SU-DHL-6 (cell line): ENCODE measurements around the gene TCEANC2.

Experiments used
- H2AFZ ChIP-seq: fragments of 200-600 bp; sonication (generic); 2 replicates; pipeline ENCODE4 v1.6.1; 2014; ENCODE audit warnings: low read depth, mild to moderate bottlenecking, moderate library complexity, mixed read lengths, antibody characterized with exemption, low read length; ENCODE audit not compliant: severe bottlenecking
- H3F3A ChIP-seq: fragments of 200-600 bp; shearing (Covaris generic); 2 replicates; pipeline ENCODE4 v1.6.0; 2016; ENCODE audit warnings: antibody characterized with exemption, mild to moderate bottlenecking; ENCODE audit not compliant: insufficient read depth
- H3K27ac ChIP-seq: fragments of 200-600 bp; sonication (generic); 2 replicates; pipeline ENCODE4 v1.5.1; 2016; ENCODE audit warnings: low read depth, mild to moderate bottlenecking, low read length, moderate library complexity, mixed read lengths
- H3K27me3 ChIP-seq: fragments of 200-600 bp; sonication (generic), shearing (Covaris generic); 2 replicates; pipeline ENCODE4 v1.6.0; 2014; ENCODE audit warnings: mild to moderate bottlenecking, low read length
- H3K36me3 ChIP-seq: fragments of 200-600 bp; sonication (generic); 2 replicates; pipeline ENCODE4 v1.6.1; 2014; ENCODE audit warnings: mild to moderate bottlenecking, low read length, mixed read lengths
- H3K4me2 ChIP-seq: fragments of 300-600, 200-600 bp; shearing (Covaris generic), sonication (generic); 2 replicates; pipeline ENCODE4 v1.6.0; 2014; ENCODE audit warnings: low read length, low read depth, mild to moderate bottlenecking; ENCODE audit not compliant: poor library complexity, severe bottlenecking
- H3K4me3 ChIP-seq: fragments of 200-600 bp; sonication (generic); 2 replicates; pipeline ENCODE4 v1.5.1; 2014; ENCODE audit warnings: antibody characterized with exemption, low read length, mild to moderate bottlenecking, mixed read lengths; ENCODE audit not compliant: insufficient read depth, poor library complexity, severe bottlenecking
- H3K79me2 ChIP-seq: fragments of 200-600 bp; sonication (generic); 2 replicates; pipeline ENCODE4 v1.6.1; 2014; ENCODE audit warnings: mild to moderate bottlenecking, low read length, moderate library complexity; ENCODE audit not compliant: insufficient read depth
- H3K9ac ChIP-seq: fragments of 200-600 bp; sonication (generic); 2 replicates; pipeline ENCODE4 v1.7.0; 2014; ENCODE audit warnings: mild to moderate bottlenecking, low read length
- H3K9me2 ChIP-seq: fragments of 200-600 bp; sonication (generic); replicated peaks from 2 replicates; pipeline ENCODE4 v1.6.1; 2014; ENCODE audit warnings: low read length; ENCODE audit not compliant: insufficient read depth
- H3K9me3 ChIP-seq: fragments of 200-600 bp; sonication (generic); 2 replicates; pipeline ENCODE4 v1.6.1; 2014; ENCODE audit warnings: low read length, mixed read lengths; ENCODE audit not compliant: insufficient read depth
- H4K20me1 ChIP-seq: fragments of 200-600 bp; sonication (generic); 2 replicates; pipeline ENCODE4 v1.6.1; 2014; ENCODE audit warnings: low read depth, mild to moderate bottlenecking, antibody characterized with exemption, low read length, moderate library complexity, mixed read lengths
- CTCF ChIP-seq: fragments of 200-600 bp; sonication (generic); IDR thresholded peaks from one replicate; pipeline ENCODE4 v1.5.1; 2017; ENCODE audit warnings: antibody characterized with exemption, mild to moderate bottlenecking, low read length, moderate library complexity; ENCODE audit not compliant: insufficient read depth, poor library complexity, severe bottlenecking
- EZH2phosphoT487 ChIP-seq: fragments of 200-600 bp; sonication (generic), shearing (Covaris generic); conservative IDR thresholded peaks from 2 replicates; pipeline ENCODE4 v1.6.1; 2018; ENCODE audit warnings: mild to moderate bottlenecking, antibody characterized with exemption, low read length, moderate library complexity, mixed read lengths

Gene TCEANC2

GRCh38 chr1:54117815-54118563, 64.6 kb downstream of the TCEANC2 start:
- Histone ChIP-seq H3K4me2 (no peak overlapping the region), H3K36me3 (no peaks in the 10 kb centered on the region), H3F3A (no peaks in the 10 kb centered on the region), H3K4me3 (no peak overlapping the region), H3K9me3 (no peaks in the 10 kb centered on the region), H3K9me2 (no peaks in the 10 kb centered on the region), H3K27ac (no peak overlapping the region), H3K79me2 (no peaks in the 10 kb centered on the region), H2AFZ (no peak overlapping the region), H3K9ac (no peak overlapping the region), H3K27me3 (no peaks in the 10 kb centered on the region), H4K20me1 (no peaks in the 10 kb centered on the region)
- TF ChIP-seq EZH2phosphoT487: no peak
- TF ChIP-seq CTCF: no peak

GRCh38 chr1:54118704-54119103, 65.3 kb downstream of the TCEANC2 start:
- H3K4me2 ChIP-seq: no peak overlapping the region
- TF ChIP-seq CTCF (no peak), EZH2phosphoT487 (no peak)
- H3K79me2 ChIP-seq: no peaks in the 10 kb centered on the region
- H4K20me1 ChIP-seq: no peaks in the 10 kb centered on the region
- no peak overlapping the region for H3K4me3 ChIP-seq
- no peaks in the 10 kb centered on the region for H3K9me2 ChIP-seq
- H3K9me3 ChIP-seq: no peaks in the 10 kb centered on the region
- no peak overlapping the region for H3K9ac ChIP-seq
- H3K27ac ChIP-seq: no peak overlapping the region
- H3K27me3 ChIP-seq: no peaks in the 10 kb centered on the region
- no peaks in the 10 kb centered on the region for H3F3A ChIP-seq
- no peak overlapping the region for H2AFZ ChIP-seq
- no peaks in the 10 kb centered on the region for H3K36me3 ChIP-seq

- no peak overlapping the region for H3K4me3 ChIP-seq
- H3K27ac ChIP-seq: no peak overlapping the region
- H3K4me2 ChIP-seq: no peak overlapping the region
- TF ChIP-seq EZH2phosphoT487: no peak
- TF ChIP-seq CTCF: no peak
- H3K36me3 ChIP-seq: no peaks in the 10 kb centered on the region
- no peaks in the 10 kb centered on the region for H3K9me3 ChIP-seq
- H4K20me1 ChIP-seq: no peaks in the 10 kb centered on the region
- H2AFZ ChIP-seq: no peak overlapping the region
- no peaks in the 10 kb centered on the region for H3K79me2 ChIP-seq
- no peaks in the 10 kb centered on the region for H3K9me2 ChIP-seq
- no peaks in the 10 kb centered on the region for H3F3A ChIP-seq
- H3K27me3 ChIP-seq: no peaks in the 10 kb centered on the region
- H3K9ac ChIP-seq: no peak overlapping the region
Observed at GRCh38 chr1:54120018-54120697, 66.8 kb downstream of the TCEANC2 start.
